ENCODE measurements around the gene CRB2.

CRB2 gene

DNA sequence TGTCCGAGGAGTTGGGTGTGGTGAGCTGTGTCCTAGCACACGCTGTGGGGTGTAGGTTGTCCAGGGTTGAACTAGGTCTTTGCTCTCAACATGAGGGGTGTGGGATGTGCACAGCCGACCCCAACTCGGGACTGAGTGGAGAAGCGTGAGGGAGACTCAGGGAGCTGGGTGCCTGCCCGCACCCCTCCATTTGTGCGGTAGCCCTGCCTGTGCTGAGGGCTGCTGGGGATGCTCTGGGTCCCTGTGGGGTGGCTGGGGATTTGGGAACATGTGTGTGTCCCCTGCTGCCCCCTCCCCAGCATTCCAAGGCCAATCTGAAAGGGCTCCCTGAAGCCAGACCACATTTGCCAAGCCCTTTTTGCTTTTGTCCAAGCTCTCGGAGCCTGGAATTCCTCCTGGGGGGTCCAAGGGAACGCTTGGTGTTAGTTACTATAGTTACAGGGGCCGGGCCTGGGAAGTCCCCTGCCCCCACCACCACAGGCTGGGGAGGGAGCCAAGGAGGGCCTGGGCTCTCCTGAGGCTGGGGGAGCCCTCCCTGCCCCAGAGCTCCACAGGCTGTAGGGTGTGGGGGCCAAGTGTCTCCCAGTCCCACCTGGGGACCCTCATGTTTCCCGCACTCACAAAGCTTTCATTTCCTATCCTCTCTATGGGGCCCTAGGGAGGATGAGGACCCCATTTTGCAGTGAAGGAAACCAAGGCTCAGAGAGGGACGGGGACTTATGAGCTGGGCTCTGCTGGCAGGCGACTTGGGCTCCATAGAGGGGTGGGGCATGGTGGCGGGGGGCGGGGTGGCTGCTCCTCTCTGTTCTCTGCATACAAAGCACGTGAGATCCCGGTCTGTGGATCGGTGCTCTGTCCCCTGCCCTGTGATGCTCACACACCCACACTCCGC, 1.1 kb downstream of the CRB2 start:
- peak overlapping the region; percentile 95 for H3K27ac ChIP-seq (ENCODE audit: insufficient read depth, low read depth, low read length, poor library complexity, severe bottlenecking)
- no peaks in the 10 kb centered on the region for H3K36me3 ChIP-seq (ENCODE audit: control insufficient read depth, insufficient read depth, low read length)
- WGBS, 2 experiments, result 10 to 11% methylated on average over 19 of the region's 19 CpGs
- no peaks in the 10 kb centered on the region for H3K9me3 ChIP-seq (ENCODE audit: control insufficient read depth, low read length)
- peaks cover 37% of the 10 kb centered on the region for H3K4me1 ChIP-seq (ENCODE audit: control insufficient read depth, insufficient read depth, low read length)
- H3K27me3 ChIP-seq (ENCODE audit: control insufficient read depth, insufficient read depth, low read length, poor library complexity, severe bottlenecking), result no peaks in the 10 kb centered on the region
- peak overlapping the region; percentile 75 for H3K4me3 ChIP-seq (ENCODE audit: insufficient read depth, low read depth, low read length)

DNA sequence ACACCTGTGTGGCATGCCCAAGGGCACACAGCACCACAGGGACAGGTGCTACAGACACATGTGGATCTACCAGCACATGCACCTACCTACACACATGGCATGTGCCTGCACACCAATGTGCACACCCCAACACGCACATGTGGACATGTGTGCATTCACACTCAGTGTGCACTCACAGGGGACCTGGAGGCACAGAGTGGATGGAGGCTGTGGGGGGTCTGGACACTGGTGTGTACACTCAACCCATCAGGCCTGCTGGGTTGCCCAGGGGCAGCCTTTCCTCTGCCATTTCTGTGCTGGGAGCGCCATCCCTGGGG, 1.7 kb downstream of the CRB2 start:
- H3K36me3 ChIP-seq (ENCODE audit: control insufficient read depth, insufficient read depth, low read length), result no peaks in the 10 kb centered on the region
- H3K4me1 ChIP-seq (ENCODE audit: control insufficient read depth, insufficient read depth, low read length), result peaks cover 43% of the 10 kb centered on the region
- H3K9me3 ChIP-seq (ENCODE audit: control insufficient read depth, low read length), result no peaks in the 10 kb centered on the region
- H3K27ac ChIP-seq (ENCODE audit: insufficient read depth, low read depth, low read length, poor library complexity, severe bottlenecking), result peak overlapping the region; percentile 95
- 80 to 87% methylated on average over 2 of the region's 2 CpGs for WGBS, 2 experiments
- no peaks in the 10 kb centered on the region for H3K27me3 ChIP-seq (ENCODE audit: control insufficient read depth, insufficient read depth, low read length, poor library complexity, severe bottlenecking)
- H3K4me3 ChIP-seq (ENCODE audit: insufficient read depth, low read depth, low read length), result peak overlapping the region; percentile 75

DNA sequence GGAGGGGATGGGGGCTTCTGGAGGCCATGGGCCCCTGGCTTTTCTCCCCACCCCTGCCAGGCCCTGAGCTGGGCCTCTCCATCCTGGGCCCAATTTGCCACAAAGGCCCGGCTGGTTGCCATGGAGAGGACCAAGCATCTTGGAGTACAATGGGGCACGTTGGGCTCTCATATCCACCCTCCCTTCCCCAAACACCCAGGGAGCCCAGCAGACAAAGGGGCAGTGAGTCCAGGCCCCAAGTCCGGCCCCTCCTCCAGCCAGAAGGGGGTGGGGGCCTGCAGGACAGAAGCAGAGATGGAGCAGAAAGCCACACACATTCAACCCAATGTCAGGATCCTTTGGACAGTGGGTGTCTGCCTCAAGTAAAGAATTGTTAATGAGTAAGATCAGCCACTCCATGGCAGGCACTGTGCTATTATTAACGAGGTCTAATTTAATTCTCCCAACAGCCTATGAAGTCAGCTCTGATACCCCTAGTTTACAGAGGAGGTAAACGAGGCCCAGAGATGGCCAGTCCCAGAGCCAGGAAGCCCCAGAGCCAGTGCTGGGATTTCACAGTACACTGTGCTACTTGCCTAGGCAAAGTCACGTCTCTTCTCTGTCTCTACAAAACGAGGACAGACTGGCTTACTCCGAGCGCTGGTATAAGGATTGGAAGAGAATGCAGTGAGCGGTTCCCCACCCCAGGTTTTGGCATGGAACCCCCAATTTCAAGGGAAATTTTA, 2.3 kb downstream of the CRB2 start:
- Histone ChIP-seq H3K4me1 (ENCODE audit: control insufficient read depth, insufficient read depth, low read length) (peaks cover 49% of the 10 kb centered on the region), H3K27ac (ENCODE audit: insufficient read depth, low read depth, low read length, poor library complexity, severe bottlenecking) (peak overlapping the region; percentile 95), H3K36me3 (ENCODE audit: control insufficient read depth, insufficient read depth, low read length) (peaks cover 2% of the 10 kb centered on the region), H3K4me3 (ENCODE audit: insufficient read depth, low read depth, low read length) (peak overlapping the region; percentile 75), H3K9me3 (ENCODE audit: control insufficient read depth, low read length) (no peaks in the 10 kb centered on the region), H3K27me3 (ENCODE audit: control insufficient read depth, insufficient read depth, low read length, poor library complexity, severe bottlenecking) (no peaks in the 10 kb centered on the region)
- 22% methylated on average over 10 of the region's 10 CpGs for WGBS, 2 experiments

- Histone ChIP-seq H3K4me3 (ENCODE audit: insufficient read depth, low read depth, low read length) (peak overlapping the region; percentile 75), H3K27ac (ENCODE audit: insufficient read depth, low read depth, low read length, poor library complexity, severe bottlenecking) (peak overlapping the region; percentile 95), H3K9me3 (ENCODE audit: control insufficient read depth, low read length) (no peaks in the 10 kb centered on the region), H3K27me3 (ENCODE audit: control insufficient read depth, insufficient read depth, low read length, poor library complexity, severe bottlenecking) (no peaks in the 10 kb centered on the region), H3K36me3 (ENCODE audit: control insufficient read depth, insufficient read depth, low read length) (peaks cover 5% of the 10 kb centered on the region), H3K4me1 (ENCODE audit: control insufficient read depth, insufficient read depth, low read length) (peaks cover 57% of the 10 kb centered on the region)
- 65 to 84% methylated on average over 2 of the region's 2 CpGs for WGBS, 2 experiments
These were observed 3.1 kb downstream of the CRB2 start for GRCh38 chr9:123359106-123359505.

GRCh38 chr9:123359546-123359945, 3.5 kb downstream of the CRB2 start:
- peak overlapping the region; percentile 19 for H3K27ac ChIP-seq (ENCODE audit: insufficient read depth, low read depth, low read length, poor library complexity, severe bottlenecking)
- WGBS, 2 experiments, result 35 to 44% methylated on average over 3 of the region's 3 CpGs
- no peaks in the 10 kb centered on the region for H3K27me3 ChIP-seq (ENCODE audit: control insufficient read depth, insufficient read depth, low read length, poor library complexity, severe bottlenecking)
- peaks cover 5% of the 10 kb centered on the region for H3K36me3 ChIP-seq (ENCODE audit: control insufficient read depth, insufficient read depth, low read length)
- no peaks in the 10 kb centered on the region for H3K9me3 ChIP-seq (ENCODE audit: control insufficient read depth, low read length)
- peaks cover 61% of the 10 kb centered on the region for H3K4me1 ChIP-seq (ENCODE audit: control insufficient read depth, insufficient read depth, low read length)
- no peak overlapping the region for H3K4me3 ChIP-seq (ENCODE audit: insufficient read depth, low read depth, low read length)

- Histone ChIP-seq H3K4me3 (ENCODE audit: insufficient read depth, low read depth, low read length) (no peak overlapping the region), H3K27ac (ENCODE audit: insufficient read depth, low read depth, low read length, poor library complexity, severe bottlenecking) (peak overlapping the region; percentile 0), H3K4me1 (ENCODE audit: control insufficient read depth, insufficient read depth, low read length) (peaks cover 65% of the 10 kb centered on the region), H3K9me3 (ENCODE audit: control insufficient read depth, low read length) (no peaks in the 10 kb centered on the region), H3K36me3 (ENCODE audit: control insufficient read depth, insufficient read depth, low read length) (peaks cover 5% of the 10 kb centered on the region), H3K27me3 (ENCODE audit: control insufficient read depth, insufficient read depth, low read length, poor library complexity, severe bottlenecking) (no peaks in the 10 kb centered on the region)
- WGBS, 2 experiments, result 20 to 23% methylated on average over 22 of the region's 22 CpGs
These were observed 4.4 kb downstream of the CRB2 start for GRCh38 chr9:123360161-123361085.

DNA sequence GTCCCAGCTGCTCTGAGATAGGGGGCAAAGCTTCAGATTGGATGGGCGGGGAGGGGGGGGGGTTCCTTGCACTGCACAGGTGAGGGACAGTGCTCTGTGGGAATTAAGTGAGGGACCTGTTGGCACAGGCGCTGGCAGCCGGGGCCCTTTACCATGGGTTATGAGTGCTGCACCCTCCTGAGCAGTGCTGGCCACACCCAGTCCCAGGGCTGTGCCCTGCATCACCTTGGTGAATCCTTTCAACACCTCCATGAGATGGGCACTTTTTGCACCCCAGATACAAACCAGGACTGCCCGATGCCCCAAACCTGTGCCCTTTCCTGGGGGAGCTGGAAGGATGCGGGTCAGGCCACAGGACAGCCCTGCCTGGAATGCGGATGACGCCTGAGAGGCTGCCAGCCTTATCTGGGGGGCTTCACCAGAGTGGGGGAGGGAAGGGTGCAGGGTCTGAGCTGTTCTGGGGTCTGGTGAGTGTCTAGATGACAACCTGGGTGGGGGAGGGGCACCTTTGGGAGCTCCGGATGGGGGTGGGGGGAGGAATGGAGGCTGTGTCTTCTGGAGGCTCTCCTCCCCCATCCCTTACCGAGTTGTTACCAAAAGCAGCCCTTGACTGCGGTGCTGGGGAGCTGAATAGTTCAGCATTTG, 5.2 kb downstream of the CRB2 start:
- Histone ChIP-seq H3K9me3 (ENCODE audit: control insufficient read depth, low read length) (no peaks in the 10 kb centered on the region), H3K27me3 (ENCODE audit: control insufficient read depth, insufficient read depth, low read length, poor library complexity, severe bottlenecking) (no peaks in the 10 kb centered on the region), H3K4me1 (ENCODE audit: control insufficient read depth, insufficient read depth, low read length) (peaks cover 65% of the 10 kb centered on the region), H3K27ac (ENCODE audit: insufficient read depth, low read depth, low read length, poor library complexity, severe bottlenecking) (no peak overlapping the region), H3K36me3 (ENCODE audit: control insufficient read depth, insufficient read depth, low read length) (peaks cover 12% of the 10 kb centered on the region), H3K4me3 (ENCODE audit: insufficient read depth, low read depth, low read length) (peak overlapping the region; percentile 3)
- 62 to 68% methylated on average over 10 of the region's 10 CpGs for WGBS, 2 experiments

GRCh38 chr9:123361731-123362510, 5.9 kb downstream of the CRB2 start:
- Histone ChIP-seq H3K9me3 (ENCODE audit: control insufficient read depth, low read length) (no peaks in the 10 kb centered on the region), H3K4me1 (ENCODE audit: control insufficient read depth, insufficient read depth, low read length) (peaks cover 65% of the 10 kb centered on the region), H3K27me3 (ENCODE audit: control insufficient read depth, insufficient read depth, low read length, poor library complexity, severe bottlenecking) (no peaks in the 10 kb centered on the region), H3K27ac (ENCODE audit: insufficient read depth, low read depth, low read length, poor library complexity, severe bottlenecking) (no peak overlapping the region), H3K4me3 (ENCODE audit: insufficient read depth, low read depth, low read length) (no peak overlapping the region), H3K36me3 (ENCODE audit: control insufficient read depth, insufficient read depth, low read length) (peaks cover 13% of the 10 kb centered on the region)
- WGBS, 2 experiments, result 65 to 71% methylated on average over 11 of the region's 11 CpGs

GRCh38 chr9:123362856-123363255, 6.9 kb downstream of the CRB2 start:
- 96% methylated on average over 23 of the region's 23 CpGs for WGBS, 2 experiments
- Histone ChIP-seq H3K4me1 (ENCODE audit: control insufficient read depth, insufficient read depth, low read length) (peaks cover 65% of the 10 kb centered on the region), H3K27me3 (ENCODE audit: control insufficient read depth, insufficient read depth, low read length, poor library complexity, severe bottlenecking) (no peaks in the 10 kb centered on the region), H3K27ac (ENCODE audit: insufficient read depth, low read depth, low read length, poor library complexity, severe bottlenecking) (no peak overlapping the region), H3K4me3 (ENCODE audit: insufficient read depth, low read depth, low read length) (no peak overlapping the region), H3K9me3 (ENCODE audit: control insufficient read depth, low read length) (no peaks in the 10 kb centered on the region), H3K36me3 (ENCODE audit: control insufficient read depth, insufficient read depth, low read length) (peaks cover 13% of the 10 kb centered on the region)
